HCT116 (cell line): ENCODE measurements around the gene SMDT1. TPM values are rescaled to one million over a fixed set of nuclear protein-coding genes. Genes with fewer than 3 reads are reported as not detected.

ENCODE experiments used
- ATAC-seq: fragments of 200-7000 bp; cut with Tn5 transposase; 2 replicates; pipeline ENCODE4 v1.9.1; 2020; ENCODE audit warnings: mild to moderate bottlenecking, moderate library complexity
- BruUV-seq: library from RNA; stranded (reverse); fragments of 400-500 nt; replicated peaks from 2 replicates; lab custom pipeline; 2021; lab: Mats Ljungman, UMichigan
- CTCF ChIA-PET: fragments of 300-600 bp; sonication (Branson Sonifier 250); formaldehyde crosslinking; loops from one replicate; lab custom pipeline; 2021; ENCODE audit warnings: antibody characterized with exemption; lab: Charles Lee
- POLR2A ChIA-PET: fragments of 300-600, 350-600 bp; sonication (Branson Sonifier 250); formaldehyde crosslinking; loops from one replicate; lab custom pipeline; 2021; ENCODE audit warnings: antibody characterized with exemption; lab: Charles Lee
- RAD21 ChIA-PET, 2 experiments: fragments of 300-600 bp; sonication (Branson Sonifier 250); formaldehyde crosslinking; loops; one replicate each; lab custom pipeline; 2023; ENCODE audit warnings: low total read pairs in 2 of 2; ENCODE audit not compliant: uncharacterized antibody in 2 of 2, unreplicated experiment in 2 of 2, low non-redundant PET in 1 of 2; lab: Charles Lee
- DNase-seq: peaks from one replicate; pipeline ENCODE4 v3.0.0-alpha.2; 2010; ENCODE audit warnings: low read depth, low spot score
- H2AFZ ChIP-seq: fragments of 200-600 bp; shearing (Covaris generic), sonication (generic); 2 replicates; pipeline ENCODE4 v1.6.1; 2017; ENCODE audit warnings: low read depth, mixed run types, mixed read lengths, antibody characterized with exemption, low read length; ENCODE audit not compliant: poor library complexity, severe bottlenecking
- H3K27ac ChIP-seq: 2 replicates; pipeline ENCODE4 v1.5.1; 2012; ENCODE audit warnings: low read depth, low read length
- H3K27me3 ChIP-seq: fragments of 200-600 bp; sonication (generic); 2 replicates; pipeline ENCODE4 v1.6.1; 2016; ENCODE audit warnings: mixed run types, low read length, mixed read lengths; ENCODE audit not compliant: insufficient read depth
- H3K36me3 ChIP-seq, 2 experiments: fragments of 200-500 bp in 1 of 2; fragments of 200-600 bp in 1 of 2; sonication (Bioruptor generic) in 1 of 2; sonication (generic) in 1 of 2; 2 replicates each; pipeline versions ENCODE4 v1.5.1 to v1.6.1; 2014 to 2016; ENCODE audit warnings: low read length in 2 of 2, inconsistent platforms in 1 of 2, mixed read lengths in 1 of 2, mixed run types in 1 of 2; ENCODE audit not compliant: insufficient read depth in 2 of 2, control insufficient read depth in 1 of 2
- H3K4me1 ChIP-seq, 2 experiments: fragments of 200-600 bp in 1 of 2; sonication (generic) in 1 of 2; 2 replicates each; pipeline versions ENCODE4 v1.5.1 to v1.6.1; 2012 to 2017; ENCODE audit warnings: low read length in 2 of 2, inconsistent platforms in 1 of 2, mild to moderate bottlenecking in 1 of 2, mixed read lengths in 1 of 2, mixed run types in 1 of 2, moderate library complexity in 1 of 2; ENCODE audit not compliant: insufficient read depth in 2 of 2, control insufficient read depth in 1 of 2
- H3K4me2 ChIP-seq: fragments of 200-600 bp; sonication (generic); 2 replicates; pipeline ENCODE4 v1.6.1; 2017; ENCODE audit warnings: mixed run types, low read length, mixed read lengths
- H3K4me3 ChIP-seq, 2 experiments: fragments of 200-600 bp in 1 of 2; sonication (generic) in 1 of 2; replicated peaks in 1 of 2; 2 replicates each; pipeline ENCODE4 v1.5.1; 2011 to 2016; ENCODE audit warnings: low read length in 2 of 2, control low read depth in 1 of 2, low read depth in 1 of 2, mild to moderate bottlenecking in 1 of 2, mixed read lengths in 1 of 2, mixed run types in 1 of 2
- H3K79me2 ChIP-seq: fragments of 200-600 bp; sonication (generic); 2 replicates; pipeline ENCODE4 v1.6.1; 2017; ENCODE audit warnings: mild to moderate bottlenecking, mixed run types, low read length, moderate library complexity, mixed read lengths; ENCODE audit not compliant: insufficient read depth
- H3K9ac ChIP-seq: fragments of 200-600 bp; sonication (generic); 2 replicates; pipeline ENCODE4 v1.6.1; 2016; ENCODE audit warnings: low read length, mixed read lengths
- H3K9me2 ChIP-seq: fragments of 200-600 bp; sonication (generic), shearing (Covaris generic); 2 replicates; pipeline ENCODE4 v1.6.1; 2017; ENCODE audit warnings: mixed run types, mild to moderate bottlenecking, moderate library complexity; ENCODE audit not compliant: insufficient read depth
- H3K9me3 ChIP-seq, 2 experiments: fragments of 200-500 bp in 1 of 2; fragments of 200-600 bp in 1 of 2; sonication (Bioruptor generic) in 1 of 2; sonication (generic) in 1 of 2; 2 replicates each; pipeline ENCODE4 v1.6.1; 2014 to 2017; ENCODE audit warnings: low read length in 2 of 2, mixed read lengths in 2 of 2, inconsistent platforms in 1 of 2, low read depth in 1 of 2, mild to moderate bottlenecking in 1 of 2, mixed run types in 1 of 2, moderate library complexity in 1 of 2; ENCODE audit not compliant: control insufficient read depth in 1 of 2, insufficient read depth in 1 of 2
- H4K20me1 ChIP-seq: fragments of 200-600 bp; sonication (generic), shearing (Covaris generic); 2 replicates; pipeline ENCODE4 v1.6.1; 2017; ENCODE audit warnings: mixed run types, mild to moderate bottlenecking, moderate library complexity; ENCODE audit not compliant: insufficient read depth
- CEBPB ChIP-seq: IDR thresholded peaks from 2 replicates; pipeline ENCODE4 v1.6.1; 2012; ENCODE audit warnings: low read depth
- EZH2phosphoT487 ChIP-seq: fragments of 200-600 bp; IDR thresholded peaks from 2 replicates; pipeline ENCODE4 v1.6.1; 2018; ENCODE audit warnings: antibody characterized with exemption, borderline replicate concordance
- JUND ChIP-seq: IDR thresholded peaks from 2 replicates; pipeline ENCODE4 v1.6.1; 2012
- POLR2A ChIP-seq: IDR thresholded peaks from 2 replicates; pipeline ENCODE4 v1.7.0; 2011; ENCODE audit warnings: borderline replicate concordance; ENCODE audit not compliant: insufficient read depth, insufficient read length; ENCODE audit errors: extremely low read depth
- RAD21 ChIP-seq: IDR thresholded peaks from 2 replicates; pipeline ENCODE4 v1.6.1; 2012; ENCODE audit warnings: low read depth, mild to moderate bottlenecking
- SIN3A ChIP-seq: IDR thresholded peaks from 2 replicates; pipeline ENCODE4 v1.6.1; 2012; ENCODE audit warnings: low read depth
- SP1 ChIP-seq: IDR thresholded peaks from 2 replicates; pipeline ENCODE4 v1.6.1; 2012; ENCODE audit warnings: low read depth
- SRF ChIP-seq: IDR thresholded peaks from 2 replicates; pipeline ENCODE4 v1.6.1; 2012; ENCODE audit warnings: low read depth
- TCF7L2 ChIP-seq: IDR thresholded peaks from 2 replicates; pipeline ENCODE4 v1.7.0; 2011; ENCODE audit warnings: borderline replicate concordance, inconsistent platforms; ENCODE audit not compliant: insufficient read depth, insufficient read length; ENCODE audit errors: extremely low read depth
- YY1 ChIP-seq: IDR thresholded peaks from 2 replicates; pipeline ENCODE4 v1.6.1; 2011; ENCODE audit warnings: low read length, low read depth, moderate library complexity, mild to moderate bottlenecking; ENCODE audit not compliant: insufficient replicate concordance; ENCODE audit errors: extremely low read depth
- intact Hi-C: fragments of 100-400 bp; cut with micrococcal nuclease; formaldehyde crosslinking; loops from 2 replicates; pipeline ENCODE4 v1.10.0; 2022
- total RNA-seq: library from RNA; stranded (reverse); gene quantifications from one replicate; pipeline ENCODE4 v1.2.1, GENCODE V29; 2021; ENCODE audit not compliant: unreplicated experiment
- TF ChIP-seq, protein P1 (sequence below): IDR thresholded peaks from 2 replicates; pipeline ENCODE4 v1.6.1; 2012
- TF ChIP-seq, protein P2 (sequence below): IDR thresholded peaks from 2 replicates; pipeline ENCODE4 v1.6.1; 2011; ENCODE audit warnings: mild to moderate bottlenecking, low read length, moderate library complexity; ENCODE audit not compliant: insufficient replicate concordance; ENCODE audit errors: extremely low read depth
- TF ChIP-seq, protein P3 (sequence below), 3 experiments: fragments of 200-600 bp in 1 of 3; sonication (generic) in 1 of 3; IDR thresholded peaks in 2 of 3; conservative IDR thresholded peaks in 1 of 3; 2 replicates each; pipeline ENCODE4 v1.5.1; 2012 to 2017; ENCODE audit warnings: low read depth in 2 of 3, low read length in 2 of 3, antibody characterized with exemption in 1 of 3, borderline replicate concordance in 1 of 3, control low read depth in 1 of 3, mild to moderate bottlenecking in 1 of 3, mixed read lengths in 1 of 3, mixed run types in 1 of 3, moderate library complexity in 1 of 3; ENCODE audit not compliant: insufficient read depth in 1 of 3
- TF ChIP-seq, protein P4 (sequence below): IDR thresholded peaks from 2 replicates; pipeline ENCODE4 v1.6.1; 2012
- TF ChIP-seq, protein P5 (sequence below): IDR thresholded peaks from 2 replicates; pipeline ENCODE4 v1.6.1; 2012; ENCODE audit warnings: low read depth

Gene SMDT1
- total RNA-seq, 1 experiment from 2014 or later: 51.9 TPM

DNA sequence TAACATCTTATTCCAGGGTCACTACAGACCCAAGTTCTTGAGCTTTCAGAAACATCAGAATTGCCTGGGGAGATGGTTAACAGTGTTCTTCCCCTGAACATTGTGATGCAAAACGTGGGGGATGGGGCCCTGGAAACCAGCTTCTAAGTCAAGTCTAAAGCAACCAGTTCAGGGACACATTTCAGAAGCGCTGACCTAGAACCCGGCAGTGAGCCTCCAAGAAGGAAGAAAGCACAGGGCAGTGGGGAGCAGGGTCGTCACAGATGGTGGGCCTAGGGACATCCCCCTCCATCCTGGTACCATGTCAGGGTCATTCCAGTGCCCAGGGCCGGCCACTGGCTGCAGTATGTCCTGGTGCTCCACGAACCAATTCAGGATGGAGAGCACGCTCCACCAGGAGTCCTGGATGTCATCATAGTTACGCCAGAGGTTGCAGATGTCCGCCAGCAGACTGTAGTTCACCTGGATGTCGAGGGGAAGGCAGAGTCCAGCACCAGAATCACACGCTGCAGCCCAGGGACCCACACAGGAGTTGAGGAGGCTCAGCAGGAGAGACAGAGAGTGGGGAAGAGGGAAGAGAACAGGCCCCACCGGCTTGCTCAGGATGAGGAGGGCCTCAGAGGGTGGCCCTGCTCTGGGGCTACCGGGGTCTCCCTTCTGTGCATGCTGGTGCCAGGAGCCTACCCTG lies 13.9 kb upstream of the SMDT1 start:
- peaks cover 6 to 9% of the 10 kb centered on the region in 2 experiments for H3K4me1 ChIP-seq
- BruUV-seq: no TSS peak
- intact Hi-C loops: no loop called here
- no peak overlapping the region for H3K27ac ChIP-seq
- ATAC-seq: no peak
- H2AFZ ChIP-seq: no peak overlapping the region
- H3K9me2 ChIP-seq: no peaks in the 10 kb centered on the region
- no peaks in the 10 kb centered on the region for H3K9me3 ChIP-seq
- ChIA-PET POLR2A (no interaction called here), CTCF (no interaction called here), RAD21 (no interaction called here)
- H4K20me1 ChIP-seq: no peaks in the 10 kb centered on the region
- H3K4me2 ChIP-seq: no peak overlapping the region
- H3K27me3 ChIP-seq: no peaks in the 10 kb centered on the region
- no peak for DNase-seq
- no peak overlapping the region for H3K4me3 ChIP-seq
- H3K36me3 ChIP-seq: peaks cover 4 to 5% of the 10 kb centered on the region in 2 experiments
- no peak overlapping the region for H3K9ac ChIP-seq
- no peaks in the 10 kb centered on the region for H3K79me2 ChIP-seq
- TF ChIP-seq, protein P1, sequence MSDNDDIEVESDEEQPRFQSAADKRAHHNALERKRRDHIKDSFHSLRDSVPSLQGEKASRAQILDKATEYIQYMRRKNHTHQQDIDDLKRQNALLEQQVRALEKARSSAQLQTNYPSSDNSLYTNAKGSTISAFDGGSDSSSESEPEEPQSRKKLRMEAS: no peak
- TF ChIP-seq CEBPB: no peak
- TF ChIP-seq, protein P2, sequence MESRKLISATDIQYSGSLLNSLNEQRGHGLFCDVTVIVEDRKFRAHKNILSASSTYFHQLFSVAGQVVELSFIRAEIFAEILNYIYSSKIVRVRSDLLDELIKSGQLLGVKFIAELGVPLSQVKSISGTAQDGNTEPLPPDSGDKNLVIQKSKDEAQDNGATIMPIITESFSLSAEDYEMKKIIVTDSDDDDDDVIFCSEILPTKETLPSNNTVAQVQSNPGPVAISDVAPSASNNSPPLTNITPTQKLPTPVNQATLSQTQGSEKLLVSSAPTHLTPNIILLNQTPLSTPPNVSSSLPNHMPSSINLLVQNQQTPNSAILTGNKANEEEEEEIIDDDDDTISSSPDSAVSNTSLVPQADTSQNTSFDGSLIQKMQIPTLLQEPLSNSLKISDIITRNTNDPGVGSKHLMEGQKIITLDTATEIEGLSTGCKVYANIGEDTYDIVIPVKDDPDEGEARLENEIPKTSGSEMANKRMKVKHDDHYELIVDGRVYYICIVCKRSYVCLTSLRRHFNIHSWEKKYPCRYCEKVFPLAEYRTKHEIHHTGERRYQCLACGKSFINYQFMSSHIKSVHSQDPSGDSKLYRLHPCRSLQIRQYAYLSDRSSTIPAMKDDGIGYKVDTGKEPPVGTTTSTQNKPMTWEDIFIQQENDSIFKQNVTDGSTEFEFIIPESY: no peak
- TF ChIP-seq, protein P3, sequence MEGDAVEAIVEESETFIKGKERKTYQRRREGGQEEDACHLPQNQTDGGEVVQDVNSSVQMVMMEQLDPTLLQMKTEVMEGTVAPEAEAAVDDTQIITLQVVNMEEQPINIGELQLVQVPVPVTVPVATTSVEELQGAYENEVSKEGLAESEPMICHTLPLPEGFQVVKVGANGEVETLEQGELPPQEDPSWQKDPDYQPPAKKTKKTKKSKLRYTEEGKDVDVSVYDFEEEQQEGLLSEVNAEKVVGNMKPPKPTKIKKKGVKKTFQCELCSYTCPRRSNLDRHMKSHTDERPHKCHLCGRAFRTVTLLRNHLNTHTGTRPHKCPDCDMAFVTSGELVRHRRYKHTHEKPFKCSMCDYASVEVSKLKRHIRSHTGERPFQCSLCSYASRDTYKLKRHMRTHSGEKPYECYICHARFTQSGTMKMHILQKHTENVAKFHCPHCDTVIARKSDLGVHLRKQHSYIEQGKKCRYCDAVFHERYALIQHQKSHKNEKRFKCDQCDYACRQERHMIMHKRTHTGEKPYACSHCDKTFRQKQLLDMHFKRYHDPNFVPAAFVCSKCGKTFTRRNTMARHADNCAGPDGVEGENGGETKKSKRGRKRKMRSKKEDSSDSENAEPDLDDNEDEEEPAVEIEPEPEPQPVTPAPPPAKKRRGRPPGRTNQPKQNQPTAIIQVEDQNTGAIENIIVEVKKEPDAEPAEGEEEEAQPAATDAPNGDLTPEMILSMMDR (IDR thresholded peaks at IDR 0.05 in 2 of 3, conservative IDR thresholded peaks at IDR 0.05 in 1 of 3; ENCODE audit: borderline replicate concordance in 1 of 3, insufficient read depth in 1 of 3, low read depth in 2 of 3, low read length in 2 of 3): no peak
- no peak for TF ChIP-seq RAD21
- no peak for TF ChIP-seq EZH2phosphoT487
- no peak for TF ChIP-seq SIN3A
- no peak for TF ChIP-seq YY1
- no peak for TF ChIP-seq TCF7L2
- TF ChIP-seq SP1: no peak
- TF ChIP-seq SRF: no peak
- TF ChIP-seq, protein P4, sequence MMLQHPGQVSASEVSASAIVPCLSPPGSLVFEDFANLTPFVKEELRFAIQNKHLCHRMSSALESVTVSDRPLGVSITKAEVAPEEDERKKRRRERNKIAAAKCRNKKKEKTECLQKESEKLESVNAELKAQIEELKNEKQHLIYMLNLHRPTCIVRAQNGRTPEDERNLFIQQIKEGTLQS: no peak
- no peak for TF ChIP-seq POLR2A
- TF ChIP-seq, protein P5, sequence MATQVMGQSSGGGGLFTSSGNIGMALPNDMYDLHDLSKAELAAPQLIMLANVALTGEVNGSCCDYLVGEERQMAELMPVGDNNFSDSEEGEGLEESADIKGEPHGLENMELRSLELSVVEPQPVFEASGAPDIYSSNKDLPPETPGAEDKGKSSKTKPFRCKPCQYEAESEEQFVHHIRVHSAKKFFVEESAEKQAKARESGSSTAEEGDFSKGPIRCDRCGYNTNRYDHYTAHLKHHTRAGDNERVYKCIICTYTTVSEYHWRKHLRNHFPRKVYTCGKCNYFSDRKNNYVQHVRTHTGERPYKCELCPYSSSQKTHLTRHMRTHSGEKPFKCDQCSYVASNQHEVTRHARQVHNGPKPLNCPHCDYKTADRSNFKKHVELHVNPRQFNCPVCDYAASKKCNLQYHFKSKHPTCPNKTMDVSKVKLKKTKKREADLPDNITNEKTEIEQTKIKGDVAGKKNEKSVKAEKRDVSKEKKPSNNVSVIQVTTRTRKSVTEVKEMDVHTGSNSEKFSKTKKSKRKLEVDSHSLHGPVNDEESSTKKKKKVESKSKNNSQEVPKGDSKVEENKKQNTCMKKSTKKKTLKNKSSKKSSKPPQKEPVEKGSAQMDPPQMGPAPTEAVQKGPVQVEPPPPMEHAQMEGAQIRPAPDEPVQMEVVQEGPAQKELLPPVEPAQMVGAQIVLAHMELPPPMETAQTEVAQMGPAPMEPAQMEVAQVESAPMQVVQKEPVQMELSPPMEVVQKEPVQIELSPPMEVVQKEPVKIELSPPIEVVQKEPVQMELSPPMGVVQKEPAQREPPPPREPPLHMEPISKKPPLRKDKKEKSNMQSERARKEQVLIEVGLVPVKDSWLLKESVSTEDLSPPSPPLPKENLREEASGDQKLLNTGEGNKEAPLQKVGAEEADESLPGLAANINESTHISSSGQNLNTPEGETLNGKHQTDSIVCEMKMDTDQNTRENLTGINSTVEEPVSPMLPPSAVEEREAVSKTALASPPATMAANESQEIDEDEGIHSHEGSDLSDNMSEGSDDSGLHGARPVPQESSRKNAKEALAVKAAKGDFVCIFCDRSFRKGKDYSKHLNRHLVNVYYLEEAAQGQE: no peak
- no peak for TF ChIP-seq JUND
